Activated CD4-positive, alpha-beta T cell treated with anti-CD3 and anti-CD28 coated beads, Interleukin-2, amount 50 U/mL, for 24 hours (primary cell): ENCODE measurements around the gene FLVCR2.

Experiments used
- DNase-seq, 2 donors: peaks; one replicate each; pipeline ENCODE4 v3.0.0-alpha.2; 2020; ENCODE audit warnings: low read depth in 1 of 2, low spot score in 1 of 2

The FLVCR2 gene

GRCh38 chr14:75627406-75627805 is 49.0 kb downstream of the FLVCR2 start:
- DNase-seq = no peak

- no peak for DNase-seq
Measured at GRCh38 chr14:75628816-75629215, 50.4 kb downstream of the FLVCR2 start.

DNA sequence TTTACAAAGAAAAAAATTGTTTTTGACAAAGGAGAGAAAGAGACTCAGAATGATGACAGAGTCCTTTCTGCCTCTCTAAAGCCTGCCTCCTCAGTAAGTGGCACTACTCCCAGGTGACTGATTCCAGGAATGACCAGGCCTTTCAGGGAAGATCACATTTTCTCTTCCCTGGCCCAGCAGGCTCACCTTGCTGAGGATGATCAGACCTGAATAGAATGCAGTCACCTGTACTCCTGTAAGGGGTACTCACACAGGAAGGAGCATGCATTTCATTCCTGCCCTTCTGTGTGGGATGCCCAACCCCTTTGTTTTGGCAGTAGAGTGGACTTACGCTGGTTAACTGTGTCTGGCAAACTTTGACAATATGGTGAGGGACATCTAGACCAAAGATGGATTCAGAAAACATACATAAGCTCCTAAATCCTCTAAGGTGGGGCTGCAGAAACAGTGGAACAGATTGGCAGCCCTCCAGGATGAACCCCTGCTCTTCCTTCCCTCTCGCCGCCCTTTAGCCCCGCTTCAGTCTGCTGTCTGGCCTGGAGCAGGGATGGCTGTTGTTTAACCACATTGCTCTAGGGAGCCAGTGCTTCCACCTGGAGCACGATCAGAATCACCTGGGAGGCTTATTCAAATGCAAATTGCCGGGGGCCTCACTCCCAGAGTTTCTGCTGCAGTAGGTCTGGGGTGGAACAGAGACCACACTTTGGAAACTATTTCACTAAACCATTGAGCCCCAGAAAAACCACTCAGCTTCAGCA is 52.5 kb downstream of the FLVCR2 start:
- no peak for DNase-seq

- no peak for DNase-seq
Measured at GRCh38 chr14:75631453-75631831, 53.0 kb downstream of the FLVCR2 start.

- no peak for DNase-seq
Measured at GRCh38 chr14:75634848-75635247, 56.4 kb downstream of the FLVCR2 start.

- DNase-seq = no peak
Measured at GRCh38 chr14:75636100-75636692, 57.8 kb downstream of the FLVCR2 start.

DNA sequence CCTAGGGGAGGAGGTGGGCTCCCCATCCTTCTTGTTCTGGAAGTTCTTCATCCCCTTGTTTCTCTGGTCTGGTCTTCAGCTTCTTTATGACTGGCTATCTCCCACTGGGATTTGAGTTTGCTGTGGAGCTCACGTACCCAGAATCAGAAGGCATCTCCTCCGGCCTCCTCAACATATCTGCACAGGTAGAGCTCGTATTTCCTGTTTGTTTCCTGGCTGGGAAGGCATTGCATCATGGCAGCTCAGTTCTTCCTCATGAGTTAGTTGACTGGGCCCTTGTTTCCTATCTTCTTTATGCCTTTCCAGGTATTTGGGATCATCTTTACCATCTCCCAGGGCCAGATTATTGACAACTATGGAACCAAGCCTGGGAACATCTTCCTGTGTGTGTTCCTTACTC is 62.5 kb downstream of the FLVCR2 start:
- no peak for DNase-seq

DNA sequence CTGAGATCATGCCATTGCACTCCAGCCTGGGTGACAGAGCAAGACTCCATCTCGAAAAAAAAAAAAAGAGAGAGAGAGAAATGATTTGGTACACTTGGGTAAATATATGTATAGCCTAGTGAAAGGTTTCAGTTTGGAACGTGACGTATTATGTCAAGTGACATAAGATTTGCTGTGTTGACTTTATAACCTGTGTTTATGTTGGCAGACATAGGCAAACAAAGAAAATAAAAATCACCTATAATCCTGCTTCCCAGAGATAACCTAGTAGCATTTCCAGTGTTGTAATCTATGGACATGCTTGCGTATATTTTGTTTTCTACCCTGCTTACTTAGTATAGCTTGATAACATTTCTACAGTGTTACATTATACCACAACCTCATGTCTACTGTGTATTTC is 65.6 kb downstream of the FLVCR2 start:
- DNase-seq = no peak

DNA sequence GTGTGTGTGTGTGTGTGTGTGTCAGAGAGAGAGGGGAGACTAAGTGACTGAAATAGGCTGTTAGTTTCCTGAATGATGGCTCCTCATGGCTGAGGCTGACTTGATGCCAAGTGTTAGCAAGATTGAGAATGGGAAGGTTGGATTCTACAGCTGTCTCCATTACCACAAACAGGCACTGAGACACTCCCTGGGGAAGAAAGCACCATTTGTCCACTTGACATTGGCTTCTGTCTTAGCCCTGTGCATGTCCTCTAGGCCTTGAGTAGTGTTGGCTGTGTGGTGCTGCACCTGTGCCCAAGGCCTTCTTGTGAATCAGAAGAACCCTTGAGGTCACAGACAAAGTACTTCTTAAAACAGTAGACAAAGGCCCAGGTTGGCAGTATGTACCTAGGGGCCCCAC is 66.6 kb downstream of the FLVCR2 start:
- DNase-seq = no peak

DNA sequence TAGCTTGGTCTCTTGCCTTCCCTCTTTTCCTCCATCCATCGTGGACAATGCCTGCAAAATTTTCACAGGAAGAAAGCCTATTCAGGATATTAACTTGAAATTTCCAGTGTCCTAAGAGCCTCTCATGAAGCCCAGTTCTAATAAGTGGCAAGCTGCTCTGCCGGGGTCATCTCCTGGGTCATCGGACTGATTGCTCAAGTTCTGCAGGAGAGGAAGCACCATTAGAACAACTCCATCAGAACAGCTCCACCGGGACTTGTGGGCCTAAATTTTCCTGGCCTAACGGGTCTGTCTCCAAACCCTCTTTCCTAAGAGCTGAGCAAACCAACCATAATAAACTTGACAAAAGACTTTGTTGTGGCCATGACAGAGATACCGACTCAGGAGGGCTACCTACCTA is 68.3 kb downstream of the FLVCR2 start:
- no peak for DNase-seq

DNA sequence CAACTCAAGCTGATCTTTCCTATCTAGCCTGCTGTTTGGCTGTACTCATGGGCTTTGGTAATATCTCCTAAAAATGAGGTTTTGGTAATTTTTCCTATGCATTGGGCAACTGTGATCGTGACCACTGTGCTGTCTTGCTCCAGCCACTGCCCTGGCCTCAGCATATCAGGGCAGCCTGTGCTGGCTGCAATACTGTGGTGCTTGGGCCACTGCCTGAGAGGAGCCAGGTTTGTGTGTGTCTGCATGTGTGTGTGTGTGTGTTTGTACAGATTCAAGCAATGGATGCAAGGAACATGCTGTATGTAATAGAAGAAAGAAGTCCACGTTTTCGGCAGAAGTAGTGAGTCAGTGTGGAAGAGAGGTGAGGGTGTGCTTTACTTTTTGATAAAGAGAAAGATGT is 69.2 kb downstream of the FLVCR2 start:
- DNase-seq = no peak

GRCh38 chr14:75648066-75648838 is 69.8 kb downstream of the FLVCR2 start:
- no peak for DNase-seq

- no peak for DNase-seq
Measured at GRCh38 chr14:75649337-75649736, 70.9 kb downstream of the FLVCR2 start.

- no peak for DNase-seq
Measured at GRCh38 chr14:75649773-75650172, 71.4 kb downstream of the FLVCR2 start.

DNA sequence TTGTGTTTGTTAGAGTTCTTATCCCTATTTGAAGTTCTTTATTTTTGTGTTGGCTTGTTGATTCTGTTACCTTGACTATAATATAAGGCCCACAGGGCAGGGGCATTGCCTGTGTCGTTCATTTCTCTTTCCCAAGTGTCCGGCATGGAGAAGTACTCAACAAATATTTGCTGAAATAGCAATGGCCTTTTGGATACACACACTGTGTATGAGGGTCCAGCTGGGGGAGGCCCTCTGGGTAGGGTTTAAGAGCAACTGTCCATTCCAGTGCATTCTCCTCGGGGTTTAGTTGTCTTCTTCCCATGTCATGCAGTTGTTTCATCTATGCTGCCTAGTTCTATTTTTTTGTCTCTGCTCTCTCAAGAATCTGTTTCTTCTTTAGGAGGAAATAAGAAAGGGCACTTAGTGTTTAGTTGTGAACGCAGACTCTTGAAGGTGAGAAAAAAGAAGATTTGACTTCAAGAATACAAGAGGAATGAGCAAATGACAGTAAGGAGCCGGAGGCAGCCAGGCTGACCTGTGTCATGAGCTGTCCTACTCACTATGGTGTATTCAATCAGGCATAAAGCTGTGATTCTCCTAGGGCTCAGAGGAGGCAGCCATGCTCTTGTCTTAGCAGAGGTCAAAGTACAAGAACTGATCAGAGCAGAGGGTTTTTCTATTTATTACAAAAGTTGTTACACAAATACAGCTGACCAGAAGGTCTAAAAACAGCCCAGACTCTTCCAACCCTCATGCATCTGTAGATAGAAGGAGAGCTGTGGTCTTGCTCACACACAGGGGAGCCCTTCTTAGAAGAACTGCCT is 72.0 kb downstream of the FLVCR2 start:
- no peak for DNase-seq

DNA sequence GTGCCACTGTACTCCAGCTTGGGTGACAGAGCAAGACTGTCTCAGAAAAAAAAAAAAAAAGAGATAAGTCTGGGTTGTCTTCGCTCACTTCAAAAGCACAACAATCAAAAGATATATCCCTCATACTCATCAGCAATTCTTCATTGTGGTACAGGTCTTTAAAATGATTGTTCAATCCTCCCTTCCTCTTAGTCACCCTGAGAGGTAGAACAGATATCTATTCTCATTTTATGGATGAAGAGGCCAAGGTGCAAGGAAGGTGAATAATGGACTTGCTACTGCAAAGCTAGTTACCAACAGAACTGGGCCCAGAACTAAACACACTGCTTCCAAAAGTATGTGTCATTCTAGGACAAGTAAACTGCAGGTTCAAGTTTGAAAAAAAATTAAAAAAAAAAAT is 75.1 kb downstream of the FLVCR2 start:
- DNase-seq = no peak

GRCh38 chr14:75654127-75654732 is 75.8 kb downstream of the FLVCR2 start:
- DNase-seq = peak; percentile 79 to 80

DNA sequence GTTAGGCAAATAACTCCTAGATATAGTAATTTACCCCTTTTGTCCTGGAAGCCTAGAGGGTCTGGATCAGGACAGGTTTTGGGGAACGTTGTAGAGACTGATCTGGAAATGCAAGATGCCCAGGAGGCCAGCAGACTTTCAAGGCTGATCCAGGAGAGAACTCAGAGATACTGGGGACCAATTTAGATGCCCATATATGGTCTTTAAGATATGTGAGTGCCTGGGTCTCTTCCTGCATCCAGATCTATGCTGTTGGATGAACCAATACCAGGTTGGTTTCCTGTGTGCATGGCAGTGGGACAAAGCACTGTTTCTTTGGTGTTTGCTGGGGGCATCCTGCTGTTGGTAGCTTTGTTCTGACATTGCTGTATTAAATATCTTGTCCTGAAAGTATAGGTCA is 76.8 kb downstream of the FLVCR2 start:
- no peak for DNase-seq

GRCh38 chr14:75657331-75657730 is 78.9 kb downstream of the FLVCR2 start:
- DNase-seq = no peak

GRCh38 chr14:75658957-75659356 is 80.5 kb downstream of the FLVCR2 start:
- DNase-seq = no peak

- DNase-seq = no peak
Measured at GRCh38 chr14:75660238-75660629, 81.8 kb downstream of the FLVCR2 start.
